Breast epithelium (tissue), 4 donors: ENCODE measurements around the gene AP3S2. TPM values are rescaled to one million over a fixed set of nuclear protein-coding genes. Genes with fewer than 3 reads are reported as not detected.
A peak's percentile ranks its signal among the peaks of the same experiment; 100 is the strongest.

Experiments used
- DNase-seq, 2 donors: peaks; one replicate each; pipeline ENCODE4 v3.0.0-alpha.2; 2019; ENCODE audit warnings: low spot score in 2 of 2
- H3K27ac ChIP-seq, 2 donors: fragments of 200-600 bp; sonication (generic) in 1 of 2; one replicate each; pipeline ENCODE4 v1.5.1; 2016 to 2019; ENCODE audit warnings: mild to moderate bottlenecking in 1 of 2
- H3K27me3 ChIP-seq, 2 donors: fragments of 200-600 bp; sonication (generic) in 1 of 2; one replicate each; pipeline versions ENCODE4 v1.5.1 to v1.6.0; 2017 to 2019; ENCODE audit warnings: control low read depth in 1 of 2, mild to moderate bottlenecking in 1 of 2
- H3K36me3 ChIP-seq: fragments of 200-600 bp; one replicate; pipeline ENCODE4 v1.5.1; 2019
- H3K4me1 ChIP-seq, 2 donors: fragments of 200-600 bp; sonication (generic); one replicate each; pipeline ENCODE4 v1.5.1; 2016 to 2019; ENCODE audit warnings: control low read depth in 1 of 2
- H3K4me3 ChIP-seq, 3 donors: fragments of 200-600 bp; sonication (generic); 1 replicate in 2 of 3; 2 replicates in 1 of 3; pipeline ENCODE4 v1.5.1; 2016 to 2019; ENCODE audit warnings: mild to moderate bottlenecking in 3 of 3, moderate library complexity in 2 of 3
- H3K9me3 ChIP-seq, 2 donors: fragments of 200-600 bp; sonication (generic) in 1 of 2; one replicate each; pipeline ENCODE4 v1.5.1; 2016 to 2019; ENCODE audit warnings: control low read depth in 1 of 2
- CTCF ChIP-seq, 3 donors: fragments of 450-650 bp; IDR thresholded peaks; one replicate each; pipeline ENCODE4 v1.5.1; 2016 to 2017; ENCODE audit warnings: antibody characterized with exemption in 3 of 3, mild to moderate bottlenecking in 3 of 3, moderate library complexity in 3 of 3
- POLR2A ChIP-seq: fragments of 450-650 bp; IDR thresholded peaks from one replicate; pipeline ENCODE4 v1.6.1; 2016; ENCODE audit warnings: antibody characterized with exemption, mild to moderate bottlenecking, moderate library complexity
- POLR2AphosphoS5 ChIP-seq, 3 donors: sonication (generic); formaldehyde crosslinking; IDR thresholded peaks; one replicate each; pipeline ENCODE4 v1.6.1; 2017; ENCODE audit warnings: antibody characterized with exemption in 3 of 3
- intact Hi-C: fragments of 100-400 bp; cut with DNase I; formaldehyde crosslinking; loops from one replicate; pipeline ENCODE4 v1.15.1; 2023; ENCODE audit warnings: low total_unique reads
- total RNA-seq, 3 donors: library from RNA; depleted of rRNA; stranded (reverse); fragments of >200 nt; gene quantifications; one replicate each; pipeline ENCODE4 v1.1.0, GENCODE V29; 2016

The AP3S2 gene
- total RNA-seq, 3 donors from 2014 or later = 37.4 to 57.4 (median 52.8) TPM

DNA sequence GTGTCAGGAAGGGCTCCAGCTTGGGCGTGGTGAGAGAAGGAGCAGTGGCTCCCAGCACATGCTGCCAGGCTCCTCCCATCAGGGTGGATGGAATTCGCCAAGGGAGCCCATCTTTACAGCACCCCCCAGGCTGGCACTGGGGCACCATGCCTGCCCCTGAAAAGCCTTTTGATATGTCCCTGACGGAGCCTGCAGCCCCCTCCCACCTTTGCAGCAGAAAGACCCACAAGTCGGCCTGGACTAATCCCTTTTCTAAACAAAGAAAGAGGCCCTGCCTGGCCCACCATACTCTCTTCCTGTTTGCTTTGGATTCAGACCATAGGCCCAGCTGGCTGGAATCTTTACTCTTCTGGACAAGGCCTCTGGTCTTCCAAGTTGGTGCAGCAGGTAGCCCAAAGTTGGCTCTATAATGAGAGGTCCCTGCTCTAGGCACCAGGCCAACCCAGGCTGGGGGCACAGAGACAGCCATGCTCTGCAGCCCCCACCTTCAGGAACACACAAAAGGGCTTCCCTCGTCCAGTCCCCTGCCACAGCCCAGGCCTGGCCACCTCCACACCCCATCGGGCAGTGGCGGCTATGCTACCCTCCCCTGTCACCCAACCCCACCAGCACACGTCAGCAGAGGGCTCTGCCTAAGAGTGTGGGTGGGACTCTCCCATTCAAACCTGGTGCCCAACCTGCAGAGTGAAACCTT is 84.6 kb downstream of the AP3S2 start:
- Histone ChIP-seq H3K9me3 (no peaks in the 10 kb centered on the region), H3K27me3 (peaks cover 0 to 4% of the 10 kb centered on the region in 2 donors), H3K36me3 (no peaks in the 10 kb centered on the region), H3K4me3 (no peak overlapping the region), H3K27ac (peak overlapping the region; percentile 35 to 40), H3K4me1 (no peaks in the 10 kb centered on the region)
- DNase-seq = no peak
- TF ChIP-seq CTCF (IDR thresholded peaks at IDR 0.05) = no peak
- no peak for TF ChIP-seq POLR2A
- TF ChIP-seq POLR2AphosphoS5 (IDR thresholded peaks at IDR 0.05) = no peak
- intact Hi-C loops = no loop called here

GRCh38 chr15:89808160-89808870 is 85.5 kb downstream of the AP3S2 start:
- no peaks in the 10 kb centered on the region for H3K36me3 ChIP-seq
- H3K4me1 ChIP-seq = no peaks in the 10 kb centered on the region
- TF ChIP-seq CTCF (IDR thresholded peaks at IDR 0.05) = no peak
- no peak for TF ChIP-seq POLR2AphosphoS5 (IDR thresholded peaks at IDR 0.05)
- TF ChIP-seq POLR2A = no peak
- intact Hi-C loops = no loop called here
- DNase-seq = no peak
- H3K4me3 ChIP-seq = no peak overlapping the region
- no peaks in the 10 kb centered on the region for H3K27me3 ChIP-seq
- H3K27ac ChIP-seq = peak overlapping the region in 1 of 2 donors; percentile 35
- no peaks in the 10 kb centered on the region for H3K9me3 ChIP-seq

GRCh38 chr15:89807689-89808088 is 86.1 kb downstream of the AP3S2 start:
- no peaks in the 10 kb centered on the region for H3K27me3 ChIP-seq
- H3K36me3 ChIP-seq = no peaks in the 10 kb centered on the region
- no peak overlapping the region for H3K4me3 ChIP-seq
- no peaks in the 10 kb centered on the region for H3K9me3 ChIP-seq
- H3K4me1 ChIP-seq = no peaks in the 10 kb centered on the region
- TF ChIP-seq CTCF (IDR thresholded peaks at IDR 0.05) (no peak), POLR2AphosphoS5 (IDR thresholded peaks at IDR 0.05) (no peak), POLR2A (no peak)
- no peak for DNase-seq
- intact Hi-C loops = no loop called here
- H3K27ac ChIP-seq = no peak overlapping the region

- peak overlapping the region; percentile 3 to 4 for H3K27ac ChIP-seq
- TF ChIP-seq POLR2A (no peak), CTCF (IDR thresholded peaks at IDR 0.05) (no peak), POLR2AphosphoS5 (IDR thresholded peaks at IDR 0.05) (no peak)
- no peaks in the 10 kb centered on the region for H3K4me1 ChIP-seq
- intact Hi-C loops = no loop called here
- DNase-seq = no peak
- no peaks in the 10 kb centered on the region for H3K27me3 ChIP-seq
- H3K36me3 ChIP-seq = no peaks in the 10 kb centered on the region
- H3K9me3 ChIP-seq = no peaks in the 10 kb centered on the region
- no peak overlapping the region for H3K4me3 ChIP-seq
Observed at GRCh38 chr15:89806559-89807550, 86.9 kb downstream of the AP3S2 start.
